ENCODE results near the gene GULP1. TPM values are rescaled to one million over a fixed set of nuclear protein-coding genes. Genes with fewer than 3 reads are reported as not detected.

Gene GULP1
- total and polyA plus RNA-seq, 12 donors, result 5.8 to 122 (median 51.5) TPM

DNA sequence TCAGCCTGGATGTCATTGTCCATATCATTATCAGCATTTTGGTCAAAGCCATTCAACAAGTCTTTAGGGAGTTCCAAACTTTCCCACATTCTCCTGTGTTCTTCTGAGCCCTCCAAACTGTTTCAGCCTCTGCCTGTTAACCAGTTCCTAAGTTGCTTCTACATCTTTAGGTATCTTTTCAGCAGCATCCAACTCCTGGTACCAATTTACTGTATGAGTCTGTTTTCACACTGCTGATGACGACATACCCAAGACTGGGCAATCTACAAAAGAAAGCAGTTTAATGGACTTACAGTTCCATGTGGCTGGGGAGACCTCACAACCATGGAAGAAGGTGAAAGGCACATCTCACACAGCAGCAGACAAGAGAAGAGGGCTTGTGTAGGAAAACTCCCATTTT is 94.2 kb downstream of the GULP1 start:
- TF ChIP-seq, protein P1, sequence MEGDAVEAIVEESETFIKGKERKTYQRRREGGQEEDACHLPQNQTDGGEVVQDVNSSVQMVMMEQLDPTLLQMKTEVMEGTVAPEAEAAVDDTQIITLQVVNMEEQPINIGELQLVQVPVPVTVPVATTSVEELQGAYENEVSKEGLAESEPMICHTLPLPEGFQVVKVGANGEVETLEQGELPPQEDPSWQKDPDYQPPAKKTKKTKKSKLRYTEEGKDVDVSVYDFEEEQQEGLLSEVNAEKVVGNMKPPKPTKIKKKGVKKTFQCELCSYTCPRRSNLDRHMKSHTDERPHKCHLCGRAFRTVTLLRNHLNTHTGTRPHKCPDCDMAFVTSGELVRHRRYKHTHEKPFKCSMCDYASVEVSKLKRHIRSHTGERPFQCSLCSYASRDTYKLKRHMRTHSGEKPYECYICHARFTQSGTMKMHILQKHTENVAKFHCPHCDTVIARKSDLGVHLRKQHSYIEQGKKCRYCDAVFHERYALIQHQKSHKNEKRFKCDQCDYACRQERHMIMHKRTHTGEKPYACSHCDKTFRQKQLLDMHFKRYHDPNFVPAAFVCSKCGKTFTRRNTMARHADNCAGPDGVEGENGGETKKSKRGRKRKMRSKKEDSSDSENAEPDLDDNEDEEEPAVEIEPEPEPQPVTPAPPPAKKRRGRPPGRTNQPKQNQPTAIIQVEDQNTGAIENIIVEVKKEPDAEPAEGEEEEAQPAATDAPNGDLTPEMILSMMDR (IDR thresholded peaks at IDR 0.05), result no peak
- no peak for TF ChIP-seq POLR2A (IDR thresholded peaks at IDR 0.05)
- H3K4me3 ChIP-seq, result no peak overlapping the region
- peaks cover 0 to 29% of the 10 kb centered on the region in 2 donors for H3K4me1 ChIP-seq (replicated peaks in 1 of 2)
- no peaks in the 10 kb centered on the region for H3K27me3 ChIP-seq
- intact Hi-C loops (cut with DNase I), result no loop called here
- no peaks in the 10 kb centered on the region for H3K9me3 ChIP-seq (replicated peaks in 1 of 3)
- WGBS, 4 donors, result 95 to 100% (median 99%) methylated on average over 1 of the region's 1 CpG
- no peaks in the 10 kb centered on the region for H3K36me3 ChIP-seq (replicated peaks in 1 of 2)
- no peak for DNase-seq
- H3K27ac ChIP-seq, result no peak overlapping the region

- no peak for TF ChIP-seq POLR2A (IDR thresholded peaks at IDR 0.05)
- TF ChIP-seq, protein P1 (IDR thresholded peaks at IDR 0.05), result no peak
- 91 to 98% (median 96%) methylated on average over 3 of the region's 3 CpGs for WGBS, 4 donors
- H3K27me3 ChIP-seq, result no peaks in the 10 kb centered on the region
These were observed 97.2 kb downstream of the GULP1 start for GRCh38 chr2:188388831-188389230.

DNA sequence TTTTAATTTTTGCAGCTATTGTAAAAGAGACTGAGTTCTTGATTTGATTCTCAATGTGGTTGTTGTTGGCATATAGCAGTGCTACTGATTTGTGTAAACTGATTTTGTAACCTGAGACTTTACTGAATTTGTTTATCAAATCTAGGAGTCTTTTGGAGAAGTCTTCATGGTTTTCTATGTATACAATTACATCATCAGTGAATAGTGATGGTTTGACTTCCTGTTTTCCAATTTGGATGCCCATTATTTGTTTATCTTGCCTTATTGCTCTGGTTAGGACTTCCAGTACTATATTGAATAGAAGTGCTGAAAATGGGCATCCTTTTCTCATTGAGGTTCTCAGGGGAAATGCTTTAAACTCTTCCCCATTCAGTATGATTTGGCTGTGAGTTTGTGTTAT is 99.7 kb downstream of the GULP1 start:
- Histone ChIP-seq H3K9me3 (replicated peaks in 1 of 3) (no peaks in the 10 kb centered on the region), H3K27me3 (no peaks in the 10 kb centered on the region), H3K4me1 (replicated peaks in 1 of 2) (no peaks in the 10 kb centered on the region), H3K27ac (no peak overlapping the region), H3K4me3 (no peak overlapping the region), H3K36me3 (replicated peaks in 1 of 2) (no peaks in the 10 kb centered on the region)
- no peak for DNase-seq
- no peak for TF ChIP-seq POLR2A (IDR thresholded peaks at IDR 0.05)
- TF ChIP-seq, protein P1 (IDR thresholded peaks at IDR 0.05), result no peak
- intact Hi-C loops (cut with DNase I), result no loop called here

More at GRCh38 chr2:188388831-188389230, 97.2 kb downstream of the GULP1 start:
- DNase-seq, result no peak
- intact Hi-C loops (cut with DNase I), result no loop called here
- no peak overlapping the region for H3K4me3 ChIP-seq
- H3K27ac ChIP-seq, result no peak overlapping the region
- no peaks in the 10 kb centered on the region for H3K4me1 ChIP-seq (replicated peaks in 1 of 2)
- H3K36me3 ChIP-seq (replicated peaks in 1 of 2), result no peaks in the 10 kb centered on the region
- H3K9me3 ChIP-seq (replicated peaks in 1 of 3), result no peaks in the 10 kb centered on the region

DNA sequence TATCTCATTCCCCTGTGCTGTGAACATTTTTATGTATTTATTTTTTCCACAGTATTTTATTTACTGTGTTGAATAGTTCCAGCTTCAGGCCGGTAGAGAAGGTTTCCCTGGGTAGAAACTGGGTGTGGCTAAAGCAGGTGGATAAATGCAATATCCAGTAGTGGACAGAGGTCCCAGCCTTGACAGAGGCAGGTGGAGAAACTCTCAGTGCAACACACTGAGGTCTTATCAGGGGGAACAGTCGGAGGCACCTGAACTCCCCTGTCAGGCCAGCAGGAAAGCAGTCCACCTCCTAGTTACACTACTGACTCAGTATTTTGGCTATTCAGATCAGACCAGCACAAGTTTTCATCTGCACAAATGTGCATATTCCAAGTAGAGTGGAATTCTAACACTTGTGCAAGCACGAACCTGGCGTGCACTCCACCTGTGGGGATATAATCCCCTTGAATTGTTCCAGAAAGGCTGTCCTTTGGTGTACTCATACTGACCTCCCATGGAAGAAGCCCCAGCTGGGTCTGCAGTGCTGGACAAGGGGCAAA is 103.3 kb downstream of the GULP1 start:
- TF ChIP-seq POLR2A (IDR thresholded peaks at IDR 0.05), result no peak
- TF ChIP-seq, protein P1 (IDR thresholded peaks at IDR 0.05), result no peak
- Histone ChIP-seq H3K4me1 (replicated peaks in 1 of 2) (no peaks in the 10 kb centered on the region), H3K27me3 (no peaks in the 10 kb centered on the region), H3K36me3 (replicated peaks in 1 of 2) (no peaks in the 10 kb centered on the region), H3K4me3 (no peak overlapping the region), H3K9me3 (replicated peaks in 1 of 3) (no peaks in the 10 kb centered on the region), H3K27ac (no peak overlapping the region)
- intact Hi-C loops (cut with DNase I), result no loop called here
- WGBS, 4 donors, result 90 to 94% (median 93%) methylated on average over 2 to 4 of the region's 4 CpGs
- no peak for DNase-seq

Data from adrenal gland (tissue), 12 donors.